Fibroblast of skin of left quadriceps (primary cell): ENCODE results near the gene DCTN4.
"Not testable (repeated sequence)": the region's sequence is repeated elsewhere in the genome, so short reads cannot be mapped to it uniquely, and the experiment has no call there.

Experiments
- DNase-seq, 2 experiments: peaks; one replicate each; pipeline ENCODE4 v3.0.0-alpha.2; 2013; ENCODE audit warnings: low read depth in 2 of 2

The DCTN4 gene

DNA sequence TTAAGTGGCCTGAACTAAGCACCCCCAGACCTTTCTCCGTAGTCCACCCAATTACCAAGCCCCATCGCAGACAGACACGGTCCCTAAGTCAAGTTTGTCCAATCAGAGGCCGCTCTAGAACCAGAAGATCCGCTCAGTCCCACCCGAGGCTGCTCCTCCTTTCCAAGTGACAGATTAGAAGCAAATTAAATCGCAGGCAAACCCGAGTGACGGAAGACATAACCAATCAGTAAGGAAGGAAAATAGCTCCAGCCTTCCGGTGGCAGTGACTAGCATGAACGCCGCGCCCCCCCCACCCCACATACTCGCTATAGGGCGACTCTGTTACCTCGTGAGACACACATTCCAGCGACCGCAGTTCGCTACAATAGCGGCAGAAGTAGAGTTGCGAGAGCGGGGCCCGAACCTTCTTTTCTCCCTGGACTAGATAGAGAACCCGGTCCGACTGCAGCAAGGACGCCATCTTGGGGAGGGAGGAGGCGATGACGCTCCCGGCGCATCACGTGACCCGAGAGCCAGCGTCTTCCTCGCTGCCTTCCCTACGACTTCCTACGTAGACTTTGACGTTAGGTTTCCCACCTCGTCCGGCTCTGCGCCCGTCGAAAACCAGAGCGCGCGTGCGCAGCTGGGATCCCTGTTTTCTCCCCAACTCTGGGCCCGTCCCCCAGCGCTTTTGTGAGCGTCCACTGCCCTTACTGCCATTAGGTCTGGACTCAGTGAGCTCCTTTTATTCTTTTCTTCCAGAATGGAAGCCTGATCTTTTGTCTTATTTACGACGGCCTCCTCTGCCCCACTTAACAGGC lies at the start of gene DCTN4:
TSS of gene DCTN4 (minus strand) at position 487 of the 803 bp plus-strand sequence. CDS start at position 463, 24 bp downstream.
- peak; percentile 99 for DNase-seq

DNA sequence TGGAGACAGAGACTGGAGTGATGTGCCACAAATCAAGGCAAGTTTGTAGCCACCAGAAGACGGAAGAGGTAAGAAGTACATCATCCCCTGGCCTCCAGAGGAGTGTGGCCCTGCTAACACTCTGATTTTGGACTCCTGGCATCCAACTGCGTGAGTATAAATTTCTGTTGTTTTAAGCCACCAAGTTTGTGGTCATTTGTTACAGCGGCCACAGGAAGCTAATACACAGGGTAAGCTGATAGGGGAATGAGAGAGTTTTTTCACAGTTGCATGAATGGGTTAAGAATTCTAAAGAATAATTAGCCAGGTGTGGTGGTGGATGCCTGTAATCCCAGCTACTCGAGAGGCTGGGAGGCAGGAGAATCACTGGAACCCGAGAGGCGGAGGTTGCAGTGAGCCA lies 45.6 kb upstream of the DCTN4 start:
- no peak for DNase-seq

DNA sequence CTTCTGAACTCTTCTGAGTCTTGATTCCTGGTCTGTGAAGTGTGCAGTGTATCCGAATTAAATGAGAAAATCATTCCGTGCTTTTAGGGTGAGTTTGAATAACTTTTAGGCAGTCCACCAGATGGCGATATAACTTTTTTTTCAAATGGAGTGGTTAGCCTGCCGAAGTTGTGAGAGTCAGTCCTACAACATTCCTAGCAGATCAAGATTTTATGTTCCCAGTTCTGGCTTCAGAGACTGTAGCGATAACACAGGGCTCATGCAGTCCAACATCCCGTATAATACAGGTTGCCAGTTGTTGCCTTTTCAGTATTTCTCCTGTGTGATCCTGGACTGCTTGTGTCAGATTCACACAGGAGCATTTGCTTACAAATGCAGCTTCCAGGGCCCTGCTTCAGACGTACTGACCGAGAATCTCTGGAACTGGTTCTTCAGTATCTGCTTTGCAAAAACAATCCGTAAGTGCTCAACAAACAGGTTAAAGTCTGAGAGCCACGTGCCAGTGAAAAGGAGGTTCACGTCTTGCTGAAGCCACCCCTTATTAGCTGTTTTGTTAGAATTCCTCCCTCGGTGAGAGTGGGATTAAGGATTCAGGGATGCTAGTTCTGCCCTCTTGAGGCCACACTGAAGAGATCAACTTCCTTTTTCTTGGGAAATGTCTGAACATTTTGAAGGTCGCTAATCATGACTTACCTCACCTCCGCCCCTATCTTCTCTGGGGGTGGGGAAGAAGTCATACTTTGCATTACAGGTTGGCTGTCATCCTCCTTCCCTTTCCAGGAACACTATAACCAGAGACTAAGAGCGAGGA lies 42.5 kb upstream of the DCTN4 start:
- DNase-seq: peak; percentile 47 to 48

DNA sequence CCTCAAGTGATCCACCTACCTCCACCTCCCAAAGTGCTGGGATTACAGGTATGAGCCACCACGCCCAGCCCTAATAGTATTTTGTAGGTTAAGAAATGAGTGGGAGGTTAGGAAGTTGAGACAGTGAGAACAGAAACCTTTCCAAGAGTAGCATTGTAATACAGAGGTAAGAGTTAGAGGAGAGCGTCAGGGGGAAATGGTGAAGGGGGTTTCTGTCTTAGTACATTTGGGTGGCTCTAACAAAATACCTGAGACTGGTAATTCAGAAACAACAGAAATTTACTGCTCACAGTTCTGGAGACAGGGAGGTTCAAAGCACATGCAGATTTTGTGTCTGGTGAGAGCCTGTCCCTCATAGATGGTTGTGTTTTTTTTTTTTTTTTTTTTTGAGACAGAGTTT lies 38.6 kb upstream of the DCTN4 start:
- no peak for DNase-seq

DNA sequence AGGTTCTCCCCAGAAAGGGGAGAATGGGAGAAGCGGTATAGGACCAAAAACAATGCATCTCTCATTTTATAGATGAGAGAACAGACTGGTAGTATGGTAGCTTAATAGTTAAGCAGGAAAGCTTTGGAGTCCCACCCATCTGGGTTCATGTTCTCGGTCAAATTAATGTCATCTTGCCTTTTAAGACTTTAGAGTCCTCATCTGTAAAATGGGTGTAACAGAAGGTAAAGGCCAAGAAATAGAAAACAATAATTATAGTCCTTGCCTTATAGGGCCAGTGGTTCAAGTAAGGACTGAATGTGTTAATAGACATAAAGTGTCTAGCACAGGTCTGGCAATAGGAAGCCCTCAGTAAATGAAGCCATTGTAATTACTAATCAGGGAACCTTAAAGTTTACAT lies 36.1 kb upstream of the DCTN4 start:
- no peak for DNase-seq

DNA sequence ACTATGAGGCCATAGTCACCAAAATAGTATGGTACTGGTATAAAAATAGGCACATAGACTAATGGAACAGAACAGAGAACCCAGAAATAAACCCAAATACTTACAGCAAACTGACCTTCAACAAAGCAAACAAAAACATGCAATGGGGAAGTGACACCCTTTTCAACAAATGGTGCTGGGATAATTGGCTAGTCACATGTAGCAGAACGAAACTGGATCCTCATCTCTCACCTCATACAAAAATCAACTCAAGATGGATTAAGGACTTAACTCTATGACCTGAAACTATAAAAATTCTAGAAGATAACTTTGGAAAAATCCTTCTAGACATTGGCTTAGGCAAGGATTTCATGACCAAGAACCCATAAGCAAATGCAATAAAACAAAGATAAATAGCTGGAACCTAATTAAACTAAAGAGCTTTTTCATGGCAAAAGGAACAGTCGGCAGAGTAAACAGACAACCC lies 34.6 kb upstream of the DCTN4 start:
- not testable (repeated sequence) for DNase-seq

DNA sequence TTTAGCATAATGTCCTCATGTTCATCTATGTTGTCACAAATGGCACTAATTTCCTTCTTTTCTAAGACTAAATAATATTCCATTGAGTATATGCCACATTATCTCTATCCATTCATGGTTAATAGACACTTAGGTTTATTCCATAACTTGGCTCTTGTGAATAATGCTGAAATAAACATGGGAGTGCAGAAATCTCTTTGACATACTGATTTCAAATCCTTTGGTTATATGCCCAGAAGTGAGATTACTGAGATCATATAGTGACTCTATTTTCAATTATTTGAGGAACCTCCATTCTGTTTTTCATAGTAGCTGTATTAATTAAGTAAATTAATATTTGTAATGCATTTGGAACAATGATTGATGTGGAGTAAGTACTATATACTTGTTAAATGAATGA lies 32.7 kb upstream of the DCTN4 start:
- DNase-seq: no peak

DNA sequence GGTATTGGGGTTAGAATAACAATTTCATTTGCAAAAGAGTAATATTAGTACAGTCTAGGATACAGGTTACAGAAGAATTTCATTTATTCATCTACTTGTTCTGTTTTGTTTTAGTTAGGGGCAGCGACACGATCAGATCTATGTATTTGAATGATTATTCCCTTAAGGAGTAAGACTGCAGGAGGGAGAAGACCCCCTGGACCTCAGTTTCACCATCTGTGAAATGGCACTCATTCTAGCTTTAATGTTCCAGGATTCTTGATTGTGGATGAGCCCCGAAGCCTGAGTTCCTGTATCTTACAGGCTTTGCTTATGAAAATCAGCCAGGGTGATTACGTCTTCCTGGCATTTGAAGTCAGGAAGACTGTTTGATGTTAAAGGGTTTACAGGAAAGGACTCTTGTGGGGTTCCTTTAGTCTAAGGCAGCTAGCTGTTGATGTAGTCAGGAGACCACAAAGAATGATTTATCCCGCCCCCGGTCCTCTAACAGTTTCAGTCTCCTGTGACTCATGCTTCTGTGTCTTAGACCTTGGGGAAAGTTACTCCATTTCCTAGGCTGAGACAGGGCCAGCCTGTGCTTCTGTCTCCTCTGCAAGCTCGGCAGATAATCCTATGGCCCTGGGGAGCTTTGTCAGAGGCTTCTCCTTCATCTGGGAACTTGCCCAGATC lies 31.3 kb upstream of the DCTN4 start:
- peak; percentile 98 for DNase-seq

DNA sequence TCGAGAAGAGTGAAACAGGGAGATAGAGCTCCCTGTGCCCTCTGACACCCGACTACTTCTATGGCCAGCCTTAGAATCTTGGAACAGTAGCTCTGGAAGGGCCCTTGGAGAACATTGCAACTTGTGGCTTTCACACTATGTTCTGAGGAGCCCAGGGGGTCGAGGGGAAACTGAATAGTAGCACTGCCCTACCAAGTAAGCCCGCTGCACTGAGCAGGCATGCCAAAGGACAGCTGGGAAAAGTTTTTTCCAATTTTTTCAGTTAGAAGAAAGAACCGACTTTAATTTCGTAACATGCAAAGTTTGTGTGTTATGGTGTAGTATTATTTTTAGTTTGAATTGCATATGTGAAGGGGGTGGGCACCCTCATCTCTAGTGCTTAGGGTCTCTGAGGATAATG lies 30.6 kb upstream of the DCTN4 start:
- no peak for DNase-seq

DNA sequence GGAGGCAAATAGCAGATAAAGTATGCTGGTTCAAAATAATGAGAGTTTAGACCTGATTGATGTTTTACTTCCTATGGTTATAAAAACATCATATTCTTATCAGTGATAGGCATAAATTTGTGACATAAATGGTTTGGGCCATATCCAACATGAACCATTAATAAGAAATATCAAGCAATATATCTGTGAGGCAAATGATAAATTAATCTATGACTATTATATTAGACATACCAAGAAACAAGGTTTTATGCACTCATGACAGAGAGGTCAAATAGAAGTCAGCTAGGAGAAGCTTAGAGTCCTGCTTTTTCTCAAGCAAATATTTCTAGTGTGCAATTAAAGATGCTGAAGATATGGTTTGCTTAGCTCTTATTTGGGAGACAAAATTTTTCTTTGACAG lies 30.2 kb upstream of the DCTN4 start:
- DNase-seq: no peak

DNA sequence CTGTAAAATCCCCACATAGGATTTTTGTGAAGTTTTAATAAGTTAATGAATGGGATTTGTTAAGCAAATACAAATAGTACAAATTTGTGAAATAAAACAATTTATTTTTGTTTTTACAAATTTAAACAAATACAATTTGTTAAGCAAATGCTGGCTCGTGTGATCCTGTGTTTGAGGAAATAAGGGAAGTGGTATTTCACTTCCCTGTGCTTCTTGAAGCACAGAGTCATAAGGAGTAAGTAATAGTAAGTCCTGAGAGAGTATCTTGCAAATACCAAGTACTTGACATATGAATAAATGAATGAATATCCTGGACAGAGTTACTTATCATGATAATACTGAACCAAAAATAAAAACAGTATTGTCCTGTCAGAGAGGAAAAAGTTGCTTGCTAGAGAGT lies 28.8 kb upstream of the DCTN4 start:
- DNase-seq: no peak

DNA sequence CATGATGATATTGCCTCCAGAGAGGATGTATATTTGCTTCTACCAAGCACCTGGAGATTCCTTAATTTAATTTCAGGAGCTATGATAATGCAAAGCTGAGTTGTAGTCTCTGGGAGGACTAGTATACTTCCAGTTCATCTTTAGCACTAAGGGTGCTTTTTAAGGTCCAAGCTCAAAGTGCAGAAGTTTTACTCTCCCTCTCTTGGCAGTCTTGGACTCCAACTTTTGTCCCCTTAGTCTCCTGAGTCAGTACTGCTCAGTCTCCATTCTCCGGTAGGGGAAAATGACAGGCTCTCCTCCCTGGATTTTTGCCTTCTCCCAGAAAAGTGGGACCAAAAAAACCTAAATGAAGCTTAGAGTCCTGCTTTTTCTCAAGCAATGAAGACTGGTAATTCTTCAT lies 28.1 kb upstream of the DCTN4 start:
- DNase-seq: no peak

DNA sequence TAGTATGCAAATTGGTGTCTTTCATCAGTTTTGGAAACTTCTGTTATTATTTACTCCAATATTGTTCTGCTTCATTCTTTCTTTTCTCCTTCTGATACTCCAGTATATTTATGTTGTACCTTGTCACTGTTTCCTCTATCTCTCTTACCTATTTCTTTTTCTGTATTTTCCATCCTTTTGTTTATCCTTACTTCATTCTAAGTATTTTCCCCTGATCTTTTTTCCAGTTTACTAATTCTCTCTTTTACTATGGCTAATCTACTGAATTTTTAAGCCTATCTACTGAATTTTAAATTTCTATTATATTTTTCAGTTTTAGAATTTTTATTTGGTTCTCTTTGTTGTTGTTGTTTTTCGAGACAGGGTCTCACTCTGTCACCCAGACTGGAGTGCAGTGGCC lies 27.1 kb upstream of the DCTN4 start:
- DNase-seq: no peak

DNA sequence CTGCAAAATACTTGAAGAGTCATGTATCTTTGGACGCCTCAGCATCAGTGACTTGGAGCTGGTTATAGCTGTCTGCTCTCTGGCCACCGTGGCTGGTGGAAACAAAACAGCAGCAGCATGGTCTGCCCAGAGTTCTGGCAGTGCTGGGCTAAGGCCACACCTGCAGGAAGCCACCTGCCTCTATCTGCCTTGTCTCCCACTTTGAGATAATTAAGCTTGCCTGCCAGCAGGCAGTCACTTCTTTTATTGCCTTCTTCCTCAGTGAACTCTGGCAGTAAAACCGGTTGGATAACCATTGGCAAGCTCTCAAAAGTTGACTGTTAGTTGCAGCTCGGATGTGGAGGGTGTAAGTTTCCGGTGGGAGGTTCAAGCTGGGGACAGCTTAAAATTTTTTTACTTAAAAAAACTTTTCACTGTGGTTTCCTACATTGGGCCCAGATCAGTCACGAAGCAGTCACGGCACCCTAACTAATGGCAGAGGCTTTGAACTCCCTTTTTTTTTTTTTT lies 24.7 kb upstream of the DCTN4 start:
- peak; percentile 86 to 88 for DNase-seq

DNA sequence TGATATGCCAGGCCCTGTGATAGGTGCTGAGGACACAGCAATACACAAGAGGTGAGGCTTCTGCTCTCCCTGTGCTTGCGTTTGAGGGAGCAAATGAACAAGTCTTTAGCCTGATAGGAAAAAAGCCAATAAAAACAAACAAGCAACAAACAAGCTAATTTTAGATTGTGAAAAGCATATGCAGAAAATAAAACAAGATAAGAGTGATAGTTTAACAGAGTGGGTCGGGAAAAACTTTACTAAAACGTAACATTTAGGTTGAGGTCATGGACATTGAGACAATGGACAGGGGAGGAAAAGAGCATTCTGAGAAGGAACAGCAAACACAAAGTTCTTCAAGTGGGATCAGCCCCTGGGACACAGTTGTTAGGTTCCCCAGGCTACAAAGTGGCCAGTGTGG lies 24.0 kb upstream of the DCTN4 start:
- DNase-seq: no peak

DNA sequence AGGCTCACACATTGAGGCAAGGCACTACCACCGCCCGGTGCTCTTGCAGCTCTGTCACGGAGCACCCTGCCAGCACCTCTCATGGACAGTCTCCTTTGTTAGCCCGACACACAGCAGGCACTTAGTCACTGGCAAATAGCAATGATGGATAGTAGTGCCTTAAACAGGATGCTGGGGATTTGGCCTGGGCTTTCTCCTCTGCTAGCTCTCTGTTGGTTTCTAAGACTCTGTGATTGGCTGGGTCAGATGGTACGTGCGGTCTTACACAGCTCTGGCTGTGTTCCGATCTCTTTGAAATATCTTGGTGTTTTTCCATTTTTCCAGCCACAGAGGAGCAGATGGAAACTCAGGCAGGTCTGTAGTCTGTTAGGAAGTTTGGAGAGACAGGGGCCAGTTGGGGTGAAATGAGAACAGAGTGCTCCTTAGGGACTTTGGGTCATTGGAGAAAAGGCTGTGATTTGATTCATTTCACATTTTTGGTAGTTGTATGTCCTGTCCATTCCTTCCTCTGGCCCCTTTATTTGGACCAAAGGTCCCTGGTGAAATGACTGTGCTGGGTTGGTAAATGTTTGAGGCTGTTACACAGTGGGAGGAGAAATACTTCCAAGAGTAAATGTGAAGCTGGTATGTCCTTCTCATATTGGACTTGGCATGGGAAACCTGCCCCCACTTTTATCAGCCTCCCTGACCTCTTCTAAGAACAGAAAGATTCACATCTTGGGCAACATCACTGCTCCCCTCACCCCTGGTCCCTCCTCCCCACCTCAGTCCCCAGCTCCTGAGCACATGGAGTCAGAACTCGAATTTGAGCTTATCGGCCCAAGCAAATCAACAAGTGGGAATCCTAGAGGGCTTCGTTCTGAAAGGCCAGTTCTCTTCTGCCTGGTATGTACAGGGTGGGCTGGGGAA lies 23.1 kb upstream of the DCTN4 start:
- DNase-seq: peak; percentile 93 to 95

DNA sequence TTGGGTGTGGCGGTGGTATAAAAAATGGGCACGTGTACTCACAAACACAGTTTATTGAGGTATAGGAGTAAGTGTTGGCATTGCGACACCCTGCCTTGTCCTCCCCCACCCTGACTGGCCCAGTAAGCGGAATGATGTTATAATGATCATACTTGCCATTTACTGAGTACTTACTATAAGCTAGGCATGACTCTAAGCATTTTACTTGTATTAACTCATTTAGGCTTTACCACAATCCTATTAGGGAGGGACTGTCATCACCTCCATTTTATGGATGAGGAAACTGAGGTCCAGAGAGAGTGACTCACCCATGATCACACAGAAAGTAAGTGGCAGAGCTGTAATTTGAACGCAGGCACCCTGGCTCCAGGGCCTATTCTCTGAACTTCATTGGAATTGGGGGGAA lies 22.0 kb upstream of the DCTN4 start:
- peak; percentile 77 to 78 for DNase-seq

DNA sequence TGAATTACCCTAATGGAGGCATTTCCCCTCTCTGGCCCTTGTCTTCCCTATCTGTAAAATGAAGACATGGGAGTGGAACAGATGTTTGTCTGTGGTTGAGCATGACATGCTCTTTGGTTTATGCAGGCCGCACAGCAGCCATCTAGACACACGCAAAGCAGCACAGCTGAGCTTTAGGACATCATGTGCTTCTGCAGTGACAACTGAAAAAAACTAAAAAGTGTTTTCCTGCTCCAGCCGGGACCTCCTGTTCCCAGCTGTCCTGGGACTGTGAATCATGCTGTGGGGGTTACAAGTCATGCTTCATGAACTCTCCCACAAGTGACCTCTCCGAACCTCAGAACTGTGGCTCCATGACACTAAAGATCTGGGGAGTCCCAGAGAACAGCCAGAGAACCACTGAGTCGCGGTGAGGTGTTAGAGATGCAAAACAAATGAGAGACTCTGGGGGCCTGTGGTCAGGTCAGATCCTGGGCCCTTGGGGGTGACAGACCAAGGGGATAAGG lies 21.4 kb upstream of the DCTN4 start:
- DNase-seq: no peak

DNA sequence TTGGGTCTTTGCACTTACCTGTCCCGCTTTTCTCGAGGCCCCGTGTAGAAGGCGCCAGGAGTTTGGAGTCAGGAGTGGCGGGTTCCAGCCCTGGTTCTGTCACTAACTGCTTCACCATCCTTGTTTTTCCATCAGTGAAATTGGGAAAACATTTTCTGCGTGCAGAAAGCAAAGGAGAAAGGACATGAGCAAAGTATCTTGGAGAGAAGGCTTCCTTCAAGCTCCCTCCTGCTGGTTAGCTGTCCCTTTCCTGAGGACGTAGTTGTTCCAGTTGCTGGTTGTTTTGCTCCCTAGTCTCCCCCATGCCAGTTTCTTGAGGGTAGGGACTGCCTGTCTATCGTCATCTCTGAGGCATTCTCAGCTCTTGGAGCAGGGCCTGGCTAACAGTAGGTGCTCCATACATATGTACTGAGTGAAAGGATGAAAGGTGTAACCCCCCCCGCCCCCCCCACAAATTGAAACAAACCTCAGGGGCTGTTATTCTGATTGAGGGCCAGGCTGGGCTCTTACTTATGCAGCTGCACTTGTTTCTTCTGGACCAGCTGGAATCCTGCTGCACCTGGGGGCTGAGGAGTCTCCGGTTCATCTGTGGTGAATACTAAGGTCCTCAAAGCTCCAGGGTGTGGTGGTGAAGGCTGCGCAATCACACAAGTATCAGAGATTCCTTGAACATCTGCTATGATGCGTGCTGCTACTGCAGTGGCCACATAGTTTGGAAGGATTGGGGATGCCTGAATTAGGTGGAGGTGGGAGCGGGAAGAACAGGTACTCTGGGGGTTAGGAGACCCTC lies 20.8 kb upstream of the DCTN4 start:
- no peak for DNase-seq
